Activated T-helper 9 cell treated with anti-CD3 and anti-CD28 coated beads, Interleukin-2, amount 50 U/mL, for 16 hours (primary cell): ENCODE results near the gene GPC6.
"Not testable (repeated sequence)": the region's sequence is repeated elsewhere in the genome, so short reads cannot be mapped to it uniquely, and the experiment has no call there.

Experiments used
- DNase-seq: peaks from one replicate; pipeline ENCODE4 v3.0.0-alpha.2; 2020; ENCODE audit warnings: low read depth

Gene GPC6

DNA sequence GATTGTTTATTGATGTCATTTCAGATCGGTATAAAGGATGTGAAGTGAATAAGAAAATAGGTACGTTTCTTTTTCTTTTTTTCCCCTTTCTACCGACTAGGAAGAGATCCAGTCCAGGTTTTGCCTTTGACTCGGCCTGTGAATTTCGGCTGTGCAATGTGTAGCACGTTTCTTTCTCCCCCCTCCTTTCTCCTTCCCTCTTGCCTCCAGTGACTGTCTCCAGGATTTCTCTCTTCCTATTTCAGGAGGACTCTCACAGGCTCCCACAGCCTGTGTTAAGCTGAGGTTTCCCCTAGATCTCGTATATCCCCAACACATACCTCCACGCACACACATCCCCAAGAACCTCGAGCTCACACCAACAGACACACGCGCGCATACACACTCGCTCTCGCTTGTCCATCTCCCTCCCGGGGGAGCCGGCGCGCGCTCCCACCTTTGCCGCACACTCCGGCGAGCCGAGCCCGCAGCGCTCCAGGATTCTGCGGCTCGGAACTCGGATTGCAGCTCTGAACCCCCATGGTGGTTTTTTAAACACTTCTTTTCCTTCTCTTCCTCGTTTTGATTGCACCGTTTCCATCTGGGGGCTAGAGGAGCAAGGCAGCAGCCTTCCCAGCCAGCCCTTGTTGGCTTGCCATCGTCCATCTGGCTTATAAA lies at the start of gene GPC6:
Gene GPC6 (plus strand): TSS at position 185 of the 657 bp plus-strand sequence.
- DNase-seq = no peak

DNA sequence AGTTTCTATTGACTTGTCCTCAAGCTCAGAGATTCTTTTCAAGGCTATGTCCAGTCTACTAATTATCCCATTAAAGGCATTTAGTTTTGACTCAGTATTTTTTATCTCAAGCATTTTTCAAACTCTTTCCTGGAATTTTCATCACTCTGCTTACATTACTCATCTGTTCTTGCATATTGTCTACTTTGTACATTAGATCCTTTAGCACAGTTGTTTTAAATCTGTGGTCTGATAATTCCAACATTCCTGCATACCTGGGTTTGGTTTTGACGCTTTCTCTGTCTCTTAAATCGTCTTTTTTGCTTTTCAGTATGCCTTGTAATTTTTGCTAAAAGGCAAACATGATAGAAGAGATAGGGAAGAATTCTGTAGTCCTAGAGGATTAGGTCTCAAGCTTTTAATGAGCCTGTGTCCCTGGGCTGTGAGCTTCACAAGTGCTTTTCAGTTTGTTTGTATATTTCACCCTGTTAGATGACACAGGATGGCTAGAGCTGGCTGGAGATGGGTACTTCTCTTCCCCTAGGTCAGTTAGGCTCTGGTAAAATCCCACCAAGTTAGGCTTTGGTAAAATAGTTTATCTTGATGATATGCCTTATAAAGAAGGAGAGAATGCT lies 46.1 kb upstream of the GPC6 start:
- DNase-seq = no peak

DNA sequence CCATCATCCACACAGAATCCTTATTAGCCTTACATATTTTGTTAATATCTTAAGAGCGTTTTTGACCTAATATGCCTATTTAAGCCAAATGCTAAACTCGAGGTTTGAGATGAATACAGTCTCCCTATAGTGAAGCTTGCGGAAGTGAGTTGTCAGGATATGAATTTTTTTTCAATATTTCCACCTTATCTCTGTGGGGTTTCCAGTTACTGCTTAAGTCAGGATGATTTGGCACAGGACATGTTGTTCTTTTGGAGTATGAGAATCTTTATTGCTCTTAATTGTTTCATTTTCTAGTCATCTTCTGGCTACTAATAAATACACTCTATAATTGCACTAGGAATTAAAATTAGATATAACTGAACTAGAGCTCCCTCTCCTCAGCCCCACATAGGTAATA lies 44.2 kb upstream of the GPC6 start:
- DNase-seq = no peak

DNA sequence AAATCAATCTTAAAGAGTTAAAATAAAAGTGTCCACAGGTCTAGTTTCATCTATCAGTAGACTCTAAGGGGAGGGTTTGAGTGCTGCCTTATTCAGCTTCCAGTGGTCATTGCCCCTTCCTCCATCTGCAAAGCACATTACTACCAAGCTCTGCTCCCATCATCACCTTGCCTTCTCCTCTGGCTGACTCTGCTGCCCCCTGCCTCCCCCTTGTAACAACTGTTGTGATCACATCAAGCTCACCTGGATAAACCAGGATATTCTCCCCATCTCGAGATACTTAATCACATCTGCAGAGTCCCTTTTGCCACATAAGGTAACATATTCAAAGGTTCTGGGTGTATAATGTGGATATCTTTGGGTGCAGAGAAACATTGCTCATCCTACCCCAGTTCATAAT lies 43.3 kb upstream of the GPC6 start:
- no peak for DNase-seq

DNA sequence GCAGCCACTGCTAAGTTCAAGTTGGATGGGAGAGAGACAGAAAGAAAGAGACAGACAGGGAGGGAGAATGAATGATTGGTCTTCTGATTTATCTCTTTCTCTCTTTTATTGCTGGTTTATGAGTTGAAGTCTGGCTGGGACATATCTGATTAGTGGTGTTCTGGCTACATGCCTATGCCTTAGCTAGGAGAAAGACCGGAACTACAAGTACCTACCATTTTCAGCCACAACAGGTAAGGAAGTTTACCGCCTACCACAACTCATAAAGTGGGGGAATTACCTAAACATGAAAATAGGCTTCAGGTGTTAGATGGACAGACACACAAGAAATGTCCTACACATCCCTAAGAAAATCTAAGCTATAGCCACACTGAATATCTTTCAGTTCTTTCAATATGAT lies 36.6 kb upstream of the GPC6 start:
- DNase-seq = no peak

DNA sequence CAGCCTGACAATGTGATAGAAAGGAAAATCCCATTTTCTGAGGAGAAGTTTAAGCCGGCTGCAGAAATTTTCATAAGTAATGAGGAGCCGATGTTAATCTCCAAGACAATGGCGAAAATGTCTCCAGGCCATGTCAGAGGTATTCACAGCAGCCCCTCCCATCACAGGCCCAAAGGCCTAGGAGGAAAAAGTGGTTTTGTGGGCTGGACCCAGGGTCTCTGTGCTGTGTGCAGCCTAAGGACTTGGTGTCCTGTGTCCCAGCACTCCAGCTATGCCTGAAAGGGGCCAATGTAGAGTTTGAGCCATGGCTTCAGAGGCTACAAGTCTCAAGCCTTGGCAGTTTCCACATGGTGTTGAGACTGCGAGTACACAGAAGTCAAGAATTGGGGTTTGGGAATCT lies 32.9 kb upstream of the GPC6 start:
- DNase-seq = no peak

DNA sequence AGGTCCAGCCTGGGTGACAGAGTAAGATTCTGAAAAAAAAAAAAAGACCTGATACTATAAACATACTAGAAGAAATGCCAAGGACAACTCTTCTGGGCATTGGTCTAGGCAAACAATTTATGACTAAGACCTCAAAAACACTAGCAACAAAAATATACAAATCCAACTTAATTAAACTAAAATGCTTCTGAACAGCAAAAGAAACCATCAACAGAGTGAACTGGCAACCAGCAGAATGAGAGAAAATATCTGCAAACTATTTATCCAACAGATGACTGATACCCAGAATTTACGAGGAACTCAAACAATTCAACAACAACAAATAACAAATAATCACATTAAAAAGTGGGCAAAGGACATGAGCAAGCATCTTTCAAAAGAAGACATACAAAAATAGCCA lies 26.8 kb upstream of the GPC6 start:
- no peak for DNase-seq

DNA sequence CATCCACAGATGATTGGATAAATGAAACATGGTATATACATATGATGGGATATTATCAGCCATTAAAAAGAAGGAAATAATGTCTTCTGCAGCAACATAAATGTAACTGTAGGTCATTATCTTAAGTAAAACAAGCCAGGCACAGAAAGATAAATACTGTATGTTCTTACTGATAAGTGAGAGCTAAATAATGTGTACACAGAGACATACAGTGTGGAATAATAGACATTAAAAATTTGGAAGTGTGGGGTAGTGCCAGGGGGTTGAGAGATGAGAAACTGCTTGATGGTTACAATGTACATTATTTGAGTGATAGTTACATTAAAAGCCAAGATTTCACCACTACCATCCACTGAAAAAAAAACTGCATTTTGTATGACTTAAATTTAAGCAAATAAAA lies 26.0 kb upstream of the GPC6 start:
- DNase-seq = no peak

DNA sequence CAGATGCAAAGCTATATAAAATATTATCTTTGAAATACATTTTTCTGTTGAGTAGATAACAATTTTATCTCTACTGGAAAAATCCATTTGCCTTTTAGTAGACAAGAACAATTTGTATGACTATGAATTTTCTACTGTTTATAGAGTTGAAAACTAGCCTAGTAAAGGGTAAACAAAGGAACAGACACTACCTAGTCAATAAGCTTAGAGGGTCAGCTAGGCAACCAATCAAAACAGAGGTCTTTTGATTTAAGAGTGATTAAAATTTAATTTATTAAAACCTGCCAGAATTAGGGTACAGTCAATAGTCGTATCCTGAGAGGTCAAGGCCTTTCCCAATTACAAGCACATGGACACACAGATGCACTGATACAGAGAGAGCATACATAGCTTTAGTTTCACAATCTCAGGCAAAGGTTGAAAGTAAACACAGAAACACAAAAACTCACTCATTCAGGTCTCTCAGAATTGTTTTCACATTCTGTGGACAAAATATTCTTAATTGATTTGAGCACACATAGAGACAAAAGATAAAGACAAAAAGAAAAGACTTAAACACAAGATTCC lies 24.5 kb upstream of the GPC6 start:
- DNase-seq = no peak

DNA sequence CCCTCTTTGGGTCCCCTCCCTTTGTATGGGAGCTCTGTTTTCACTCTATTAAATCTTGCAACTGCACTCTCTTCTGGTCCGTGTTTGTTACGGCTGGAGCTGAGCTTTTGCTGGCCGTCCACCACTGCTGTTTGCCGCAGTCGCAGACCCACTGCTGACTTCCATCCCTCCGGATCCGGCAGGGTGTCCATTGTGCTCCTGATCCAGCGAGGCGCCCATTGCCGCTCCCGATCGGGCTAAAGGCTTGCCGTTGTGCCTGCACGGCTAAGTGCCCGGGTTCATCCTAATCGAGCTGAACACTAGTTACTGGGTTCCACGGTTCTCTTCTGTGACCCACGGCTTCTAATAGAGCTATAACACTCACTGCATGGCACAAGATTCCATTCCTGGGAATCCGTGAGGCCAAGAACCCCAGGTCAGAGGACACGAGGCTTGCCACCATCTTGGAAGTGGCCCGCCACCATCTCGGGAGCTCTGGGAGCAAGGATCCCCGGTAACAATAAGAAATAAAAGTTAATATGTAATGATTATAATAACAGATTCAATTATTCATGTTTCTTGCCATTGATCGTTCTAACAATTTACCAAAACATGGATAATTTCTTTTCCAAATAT lies 19.7 kb upstream of the GPC6 start:
- not testable (repeated sequence) for DNase-seq

DNA sequence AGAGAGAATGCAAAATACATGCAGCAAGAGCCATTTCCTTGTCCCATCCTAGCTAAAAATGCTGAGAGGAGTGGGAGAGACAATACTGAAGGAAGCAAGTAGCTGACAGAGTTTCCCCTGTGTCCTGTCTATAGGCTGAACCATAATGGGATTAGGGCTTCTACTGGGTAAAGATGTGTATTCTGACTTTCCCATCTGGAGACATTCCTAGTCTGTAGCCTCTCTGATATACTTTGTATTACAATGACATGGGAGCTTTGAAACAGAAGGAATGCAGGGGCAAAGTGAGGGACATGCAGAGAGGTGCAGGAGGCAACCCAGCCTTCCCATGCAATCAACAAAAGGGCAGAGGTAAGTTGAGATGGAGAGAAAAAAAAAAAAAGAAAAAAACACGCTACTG lies 10.5 kb upstream of the GPC6 start:
- DNase-seq = no peak

DNA sequence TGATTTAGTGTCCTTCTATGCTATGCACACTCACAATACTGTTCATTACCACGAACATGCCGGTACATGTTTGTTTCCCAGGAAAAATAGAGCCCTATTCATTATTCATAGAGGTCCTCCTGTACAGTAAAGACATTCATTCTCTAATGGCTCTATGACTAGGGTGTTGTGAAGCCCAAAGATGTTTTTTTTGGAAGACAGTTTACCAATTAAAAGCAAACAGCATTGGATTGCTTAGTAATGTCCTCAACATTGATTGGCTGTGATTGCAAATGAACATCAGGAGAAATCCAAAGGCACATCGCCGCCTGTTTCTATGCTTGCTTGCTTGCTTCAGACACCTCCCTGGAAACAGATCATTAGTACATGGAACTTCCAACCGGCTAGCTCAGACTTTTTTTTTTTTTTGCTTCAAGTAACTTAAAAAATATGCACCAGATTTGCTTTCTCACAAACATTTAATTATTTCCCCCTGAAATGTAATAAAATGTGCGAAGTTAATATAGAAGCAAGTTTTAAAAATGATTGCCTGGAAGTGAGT lies 8.8 kb upstream of the GPC6 start:
- no peak for DNase-seq

DNA sequence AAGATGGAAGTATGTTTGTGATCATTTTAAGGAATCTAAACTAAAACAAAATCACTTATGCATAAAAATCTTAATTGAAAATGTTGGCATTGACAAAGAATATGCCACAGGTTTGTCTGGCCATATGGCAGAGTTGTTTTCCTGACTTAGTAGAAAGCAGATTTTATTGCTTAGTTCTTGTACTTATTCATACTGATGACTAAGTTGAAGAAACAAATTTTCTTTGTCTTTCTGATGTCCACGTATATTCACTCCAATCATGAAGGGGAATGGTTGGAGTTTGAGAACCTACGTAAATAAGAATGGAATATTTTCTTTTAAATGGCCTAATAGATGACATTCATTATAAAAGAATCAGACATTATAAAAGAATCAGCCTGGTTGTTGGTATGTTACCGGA lies 8.0 kb upstream of the GPC6 start:
- DNase-seq = no peak

DNA sequence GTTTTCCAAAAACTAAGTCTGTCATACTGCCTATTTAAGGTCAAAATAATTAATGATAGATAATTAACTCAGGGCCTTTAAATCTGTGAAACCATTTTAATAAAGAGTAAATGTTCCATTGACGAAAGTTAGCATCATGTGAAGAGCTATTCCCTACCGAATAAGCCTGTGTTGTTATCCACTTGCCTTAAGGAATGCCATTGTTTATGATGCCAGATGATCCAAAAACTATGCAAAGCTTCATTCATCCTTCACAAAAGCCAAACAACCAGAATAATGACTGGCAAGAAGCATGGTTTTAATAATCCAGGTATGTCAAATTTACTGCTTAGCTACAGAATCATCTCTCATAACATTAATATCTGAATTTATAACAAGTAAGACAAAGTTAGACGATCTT lies 6.5 kb upstream of the GPC6 start:
- DNase-seq = no peak

DNA sequence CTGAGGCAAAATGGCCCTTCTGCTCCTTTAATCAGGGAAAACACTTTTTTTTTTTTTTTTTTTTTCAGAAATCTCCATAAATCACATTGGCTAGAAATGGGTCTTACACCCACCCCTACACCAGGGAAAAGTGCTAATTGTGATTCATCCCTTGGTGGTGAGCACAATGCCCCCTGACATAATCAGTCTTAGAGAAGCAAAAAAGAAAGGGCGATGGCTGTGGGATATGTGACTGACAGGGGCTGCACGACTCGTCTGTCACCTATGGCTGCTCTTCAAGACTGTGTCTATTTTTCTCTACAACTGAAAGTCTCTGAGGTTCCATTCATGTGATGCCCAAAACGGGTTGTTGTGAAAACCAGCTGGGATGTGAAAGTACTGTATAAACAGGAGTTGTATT lies 3.6 kb upstream of the GPC6 start:
- no peak for DNase-seq

DNA sequence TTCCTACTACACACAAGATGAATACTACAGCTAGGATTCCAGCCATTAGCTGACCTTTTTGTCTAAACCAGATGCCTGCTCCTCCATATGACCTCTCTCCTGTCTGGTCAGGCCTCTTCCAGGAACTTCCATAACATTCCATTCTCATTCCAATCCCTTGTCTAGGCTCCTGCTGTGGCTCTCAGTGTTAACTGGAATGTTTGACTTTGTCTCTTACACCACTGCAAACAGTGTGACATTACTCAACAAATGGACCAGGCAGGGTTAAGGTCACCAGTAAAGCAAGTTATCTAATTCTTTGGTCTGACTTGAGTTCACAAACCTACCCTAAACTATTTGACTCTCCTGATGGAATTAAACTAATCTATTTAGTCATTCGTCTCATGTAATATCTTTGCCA lies 2.1 kb upstream of the GPC6 start:
- DNase-seq = no peak

DNA sequence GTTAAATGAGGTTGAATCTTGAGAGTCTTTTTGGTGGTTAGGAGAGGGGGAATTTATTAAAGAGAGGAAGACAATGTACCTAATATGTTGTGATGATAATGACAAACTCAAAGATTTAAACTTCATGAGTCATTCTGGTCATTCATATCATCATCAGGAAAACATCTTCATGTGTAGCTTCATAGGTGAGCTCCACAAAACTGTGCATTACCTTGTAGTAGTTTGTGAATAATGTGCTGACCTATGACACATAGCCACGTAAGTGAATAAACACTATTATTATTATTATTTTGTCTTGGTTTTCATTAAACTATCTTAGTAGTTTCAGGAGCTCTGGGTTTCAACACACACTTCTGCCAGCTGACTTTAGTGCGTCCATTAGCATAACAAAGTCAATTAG lies 997 bp upstream of the GPC6 start:
- no peak for DNase-seq

DNA sequence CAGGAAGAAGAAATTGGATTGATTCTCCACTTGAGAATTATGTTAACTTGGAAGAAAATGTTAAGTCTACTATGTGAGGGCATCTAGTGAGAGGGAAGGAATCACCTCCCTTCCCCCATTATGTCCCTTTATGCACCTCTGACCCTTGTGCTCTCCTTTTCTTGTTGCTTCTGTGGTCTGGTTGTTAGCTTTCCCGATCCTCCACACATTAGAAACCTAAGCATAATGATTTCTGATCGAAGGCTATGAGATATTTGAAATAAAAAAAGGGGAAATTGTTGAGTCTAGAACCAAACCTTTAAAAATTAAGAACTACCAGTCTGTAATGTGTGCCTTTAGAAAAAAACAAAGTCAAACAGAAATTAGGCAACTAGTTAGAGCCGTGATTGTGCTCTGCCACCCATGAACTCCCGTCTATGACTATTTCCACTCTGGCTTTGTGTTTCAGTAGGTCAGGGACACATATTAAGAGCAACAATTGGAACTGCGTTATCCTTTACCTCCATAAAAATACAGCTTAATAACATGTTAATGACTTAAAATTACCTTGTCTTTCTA lies 463 bp upstream of the GPC6 start:
- no peak for DNase-seq

DNA sequence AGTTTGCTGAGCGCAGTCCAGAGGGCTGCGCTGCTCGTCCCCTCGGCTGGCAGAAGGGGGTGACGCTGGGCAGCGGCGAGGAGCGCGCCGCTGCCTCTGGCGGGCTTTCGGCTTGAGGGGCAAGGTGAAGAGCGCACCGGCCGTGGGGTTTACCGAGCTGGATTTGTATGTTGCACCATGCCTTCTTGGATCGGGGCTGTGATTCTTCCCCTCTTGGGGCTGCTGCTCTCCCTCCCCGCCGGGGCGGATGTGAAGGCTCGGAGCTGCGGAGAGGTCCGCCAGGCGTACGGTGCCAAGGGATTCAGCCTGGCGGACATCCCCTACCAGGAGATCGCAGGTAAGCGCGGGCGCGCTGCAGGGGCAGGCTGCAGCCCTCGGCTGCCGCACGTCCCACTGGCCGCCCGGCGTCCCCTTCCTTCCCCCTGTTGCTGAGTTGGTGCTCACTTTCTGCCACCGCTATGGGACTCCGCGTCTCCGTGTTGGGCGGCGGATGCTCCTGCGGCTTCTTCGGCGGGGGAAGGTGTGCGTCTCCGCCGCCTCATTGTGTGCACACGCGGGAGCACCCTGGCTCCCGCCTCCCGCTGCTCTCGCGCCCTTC lies 772 bp downstream of the GPC6 start:
- no peak for DNase-seq

DNA sequence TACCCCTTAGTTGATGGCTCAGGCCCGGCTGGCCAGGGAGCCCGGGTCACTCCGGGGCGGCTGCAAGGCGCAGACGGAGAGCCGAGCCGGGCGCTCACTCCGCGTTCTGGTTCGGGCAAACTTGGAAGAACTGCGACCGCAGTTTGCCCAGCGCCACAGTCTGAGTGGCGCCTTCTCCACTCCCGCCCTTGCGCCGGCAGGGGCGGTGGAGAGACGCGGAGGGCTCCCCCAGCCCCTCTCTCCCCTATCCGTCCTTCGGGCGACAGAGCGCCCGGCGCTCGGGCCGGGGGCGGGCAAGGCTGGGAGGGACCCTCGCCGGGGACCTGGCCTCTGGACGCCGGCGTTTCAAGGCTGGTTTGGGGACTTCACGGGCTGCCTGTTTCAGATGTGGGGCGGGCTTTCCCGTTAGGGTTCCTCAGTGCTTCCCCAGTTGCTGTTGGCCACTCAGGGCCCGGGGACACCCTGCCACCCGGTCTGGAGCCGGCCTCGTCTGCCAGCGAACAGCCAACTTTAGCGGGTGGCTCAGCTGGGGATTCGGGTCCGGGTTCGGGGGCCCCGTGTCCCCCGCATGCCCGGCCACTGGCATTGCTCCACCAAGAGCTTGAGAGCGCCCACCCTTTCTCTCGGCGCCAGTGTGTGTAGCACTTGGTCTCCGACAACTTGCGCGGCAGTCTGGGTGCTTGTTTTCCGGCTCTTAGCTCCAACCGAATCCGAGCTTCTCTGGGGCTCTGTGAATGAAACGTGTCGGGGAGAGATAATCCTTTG lies 1.5 kb downstream of the GPC6 start:
- DNase-seq = no peak

DNA sequence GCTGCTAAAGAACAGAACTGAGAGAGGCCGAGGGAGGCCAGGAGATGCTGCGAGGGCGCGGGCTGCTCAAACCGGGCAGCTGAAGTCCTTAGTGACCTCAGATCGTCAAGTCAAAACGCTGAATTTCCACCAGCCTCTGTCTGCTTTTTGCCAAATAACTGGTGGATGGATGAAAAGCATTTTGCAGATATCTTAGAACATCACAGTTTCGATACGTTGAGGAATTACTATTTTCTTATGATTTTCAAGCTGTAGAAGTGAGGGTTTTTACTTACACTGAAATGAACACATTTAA lies 2.0 kb downstream of the GPC6 start:
- DNase-seq = no peak

DNA sequence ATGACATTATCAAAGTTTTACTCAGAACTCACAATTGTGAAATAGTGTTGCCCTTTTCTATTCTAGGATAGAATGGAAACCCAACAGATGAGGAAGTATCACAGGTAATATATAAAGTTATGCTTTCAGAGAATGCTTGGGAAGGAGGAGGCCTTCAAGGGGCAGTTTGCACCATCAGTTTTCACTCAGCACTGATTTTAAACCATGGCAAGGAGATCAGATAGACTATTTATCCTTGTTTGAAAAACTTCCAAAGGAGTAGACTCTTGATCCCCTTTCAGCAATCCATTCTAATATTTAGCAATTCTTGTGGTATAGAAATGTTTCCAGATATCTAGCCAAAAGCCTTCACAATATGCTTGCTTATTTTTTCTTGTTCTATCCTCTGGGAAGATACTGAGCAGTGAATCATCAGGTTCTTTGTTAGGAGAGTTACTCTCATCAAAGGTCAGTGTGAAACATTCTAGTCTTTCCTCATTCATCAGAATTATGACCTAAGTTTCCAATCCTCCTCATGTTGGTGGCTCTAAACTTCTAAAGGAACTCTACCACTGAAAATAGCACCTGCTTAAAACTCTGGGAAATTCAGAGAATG lies 3.8 kb downstream of the GPC6 start:
- no peak for DNase-seq
